Measurements from ENCODE around the gene CYB5A. TPM values are rescaled to one million over a fixed set of nuclear protein-coding genes. Genes with fewer than 3 reads are reported as not detected.

CYB5A gene
- total RNA-seq, 4 donors from 2014 or later, result 232 to 490 (median 267) TPM

DNA sequence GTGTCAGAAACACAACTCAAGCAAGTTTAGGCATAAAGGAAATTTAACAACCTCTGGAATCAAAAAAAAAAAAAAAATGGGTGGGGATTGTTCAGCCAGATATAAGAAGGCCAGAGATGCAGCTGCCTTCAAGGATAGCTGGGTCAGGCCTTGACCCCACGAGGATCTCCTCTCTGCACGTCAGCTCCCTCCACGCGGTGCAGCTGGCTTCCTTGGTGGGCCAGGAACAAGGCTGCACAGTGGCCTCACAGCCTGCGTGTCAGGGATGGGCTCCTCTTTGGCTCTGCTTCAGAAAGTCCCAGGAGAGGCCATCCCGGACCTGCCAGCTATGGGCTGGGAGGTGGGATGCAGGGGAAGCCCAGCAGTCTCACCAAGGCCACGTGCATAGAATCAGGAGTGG, 88.0 kb downstream of the CYB5A start:
- Histone ChIP-seq H3K27ac (no peak overlapping the region), H3K27me3 (no peaks in the 10 kb centered on the region), H3K9me3 (no peaks in the 10 kb centered on the region), H3K4me3 (no peak overlapping the region), H3K36me3 (no peaks in the 10 kb centered on the region), H3K4me1 (peaks cover 0 to 11% (median 0%) of the 10 kb centered on the region in 4 donors)
- DNase-seq (ENCODE audit: low spot score in 2 of 2), result no peak
- no peak for TF ChIP-seq POLR2A (IDR thresholded peaks at IDR 0.05)
- TF ChIP-seq, protein P1, sequence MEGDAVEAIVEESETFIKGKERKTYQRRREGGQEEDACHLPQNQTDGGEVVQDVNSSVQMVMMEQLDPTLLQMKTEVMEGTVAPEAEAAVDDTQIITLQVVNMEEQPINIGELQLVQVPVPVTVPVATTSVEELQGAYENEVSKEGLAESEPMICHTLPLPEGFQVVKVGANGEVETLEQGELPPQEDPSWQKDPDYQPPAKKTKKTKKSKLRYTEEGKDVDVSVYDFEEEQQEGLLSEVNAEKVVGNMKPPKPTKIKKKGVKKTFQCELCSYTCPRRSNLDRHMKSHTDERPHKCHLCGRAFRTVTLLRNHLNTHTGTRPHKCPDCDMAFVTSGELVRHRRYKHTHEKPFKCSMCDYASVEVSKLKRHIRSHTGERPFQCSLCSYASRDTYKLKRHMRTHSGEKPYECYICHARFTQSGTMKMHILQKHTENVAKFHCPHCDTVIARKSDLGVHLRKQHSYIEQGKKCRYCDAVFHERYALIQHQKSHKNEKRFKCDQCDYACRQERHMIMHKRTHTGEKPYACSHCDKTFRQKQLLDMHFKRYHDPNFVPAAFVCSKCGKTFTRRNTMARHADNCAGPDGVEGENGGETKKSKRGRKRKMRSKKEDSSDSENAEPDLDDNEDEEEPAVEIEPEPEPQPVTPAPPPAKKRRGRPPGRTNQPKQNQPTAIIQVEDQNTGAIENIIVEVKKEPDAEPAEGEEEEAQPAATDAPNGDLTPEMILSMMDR (IDR thresholded peaks at IDR 0.05), result no peak
- no peak for TF ChIP-seq EP300 (IDR thresholded peaks at IDR 0.05)
- 27 to 48% methylated on average over 7 of the region's 7 CpGs for WGBS, 2 donors

Small RNAs within 50 kb of the gene (small RNA-seq; reads per million reads assigned to genes)
- gene RN7SL551P, result not detected

Other genes starting within 250 kb of the CYB5A start
- 1 to 10 TPM; 1.0 to 4.4 (median 1.4) TPM for gene FBXO15, start 144.1 kb downstream of the CYB5A start, total RNA-seq
- gene TIMM21, start 143.4 kb downstream of the CYB5A start, total RNA-seq, result 10 to 100 TPM; 28.0 to 58.3 (median 33.6) TPM
- not detected for gene C18orf63, start 23.9 kb upstream of the CYB5A start, total RNA-seq
- gene DIPK1C, start 165.3 kb upstream of the CYB5A start, total RNA-seq, result 1 to 10 TPM in 1 of 4 donors, under 1 TPM in 2, not detected in 1; 0.20 to 1.5 (median 0.44) TPM
- 10 to 100 TPM; 71.8 to 87.8 (median 81.5) TPM for gene CNDP2, start 204.4 kb upstream of the CYB5A start, total RNA-seq
- 1 to 10 TPM in 1 of 4 donors, under 1 TPM in 1, not detected in 2; 0.22 to 1.0 TPM for gene CNDP1, start 242.5 kb upstream of the CYB5A start, total RNA-seq